D721Med (cell line): ENCODE data around the gene KRT72.

ENCODE experiments used
- DNase-seq: peaks from one replicate; pipeline ENCODE4 v3.0.0; 2011; ENCODE audit warnings: low spot score; ENCODE audit not compliant: insufficient read length
- FAIRE-seq: peaks from 2 replicates; lab custom pipeline; 2011; peaks lifted over from hg19 to GRCh38; lab: Jason Lieb, UNC
- TF ChIP-seq, protein P1 (sequence below): IDR thresholded peaks from 2 replicates; pipeline ENCODE4 v1.5.1; 2012; ENCODE audit warnings: mild to moderate bottlenecking, control low read depth; ENCODE audit not compliant: insufficient read depth; ENCODE audit errors: missing control alignments

Gene KRT72

DNA sequence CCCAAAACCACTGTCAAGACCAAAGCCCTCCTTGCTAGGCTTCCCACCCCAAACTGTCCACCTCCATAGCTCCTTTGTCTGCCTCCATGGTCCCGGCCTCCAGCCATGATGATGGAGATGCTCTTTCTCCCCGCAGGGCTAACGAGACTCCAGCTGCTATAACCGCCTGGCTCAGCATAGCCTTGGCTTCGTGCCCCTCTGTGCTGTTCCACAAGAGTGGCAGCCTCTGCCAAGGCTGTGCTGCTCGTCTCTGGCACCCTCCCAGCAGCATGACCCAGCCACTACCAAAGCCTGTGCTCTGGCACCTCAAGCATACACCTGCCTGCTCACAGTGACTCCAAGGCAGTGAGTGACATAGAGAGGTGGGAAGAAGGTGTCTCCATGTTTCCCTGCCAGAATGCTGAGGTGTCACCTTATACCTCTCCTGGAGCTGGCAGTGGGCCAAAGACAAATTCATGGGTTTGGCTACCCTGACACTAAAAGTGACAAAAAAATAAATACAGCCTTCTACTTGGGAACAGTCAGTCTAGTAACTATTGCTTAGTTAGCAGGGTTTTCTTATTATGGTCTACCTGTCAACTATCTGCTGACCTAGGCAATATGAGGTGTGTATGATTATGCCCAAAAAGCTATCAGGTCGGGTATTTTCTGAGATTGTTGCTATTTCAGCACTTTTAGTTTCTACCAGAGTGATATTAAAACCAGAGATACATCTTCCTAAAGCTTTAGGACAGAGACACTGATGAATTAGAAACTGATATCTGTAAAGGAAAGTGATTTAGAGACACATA lies 33.2 kb upstream of the KRT72 start:
- TF ChIP-seq, protein P1, sequence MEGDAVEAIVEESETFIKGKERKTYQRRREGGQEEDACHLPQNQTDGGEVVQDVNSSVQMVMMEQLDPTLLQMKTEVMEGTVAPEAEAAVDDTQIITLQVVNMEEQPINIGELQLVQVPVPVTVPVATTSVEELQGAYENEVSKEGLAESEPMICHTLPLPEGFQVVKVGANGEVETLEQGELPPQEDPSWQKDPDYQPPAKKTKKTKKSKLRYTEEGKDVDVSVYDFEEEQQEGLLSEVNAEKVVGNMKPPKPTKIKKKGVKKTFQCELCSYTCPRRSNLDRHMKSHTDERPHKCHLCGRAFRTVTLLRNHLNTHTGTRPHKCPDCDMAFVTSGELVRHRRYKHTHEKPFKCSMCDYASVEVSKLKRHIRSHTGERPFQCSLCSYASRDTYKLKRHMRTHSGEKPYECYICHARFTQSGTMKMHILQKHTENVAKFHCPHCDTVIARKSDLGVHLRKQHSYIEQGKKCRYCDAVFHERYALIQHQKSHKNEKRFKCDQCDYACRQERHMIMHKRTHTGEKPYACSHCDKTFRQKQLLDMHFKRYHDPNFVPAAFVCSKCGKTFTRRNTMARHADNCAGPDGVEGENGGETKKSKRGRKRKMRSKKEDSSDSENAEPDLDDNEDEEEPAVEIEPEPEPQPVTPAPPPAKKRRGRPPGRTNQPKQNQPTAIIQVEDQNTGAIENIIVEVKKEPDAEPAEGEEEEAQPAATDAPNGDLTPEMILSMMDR: no peak
- DNase-seq (no peak), FAIRE-seq (no peak)

DNA sequence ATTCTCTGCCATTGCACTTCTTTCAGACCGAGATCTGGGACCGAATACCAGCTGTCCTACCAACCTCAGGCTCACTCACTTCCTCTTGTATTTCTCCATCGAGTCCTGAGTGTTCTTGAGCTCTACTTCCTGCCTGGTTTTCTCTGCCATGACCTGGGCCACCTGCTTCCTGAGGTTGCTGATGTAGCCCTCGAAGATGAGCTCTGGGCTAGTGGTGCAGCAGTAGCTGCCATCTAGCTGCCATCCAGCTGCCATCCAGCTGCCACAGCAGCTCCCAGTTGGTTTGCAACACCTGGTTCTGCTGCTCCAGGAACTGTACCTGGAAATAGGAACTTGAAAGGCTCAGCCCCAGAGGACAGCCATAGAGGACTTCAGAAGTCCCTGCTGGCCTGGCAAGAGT lies 32.1 kb upstream of the KRT72 start:
- TF ChIP-seq, protein P1: no peak
- DNase-seq (no peak), FAIRE-seq (no peak)

DNA sequence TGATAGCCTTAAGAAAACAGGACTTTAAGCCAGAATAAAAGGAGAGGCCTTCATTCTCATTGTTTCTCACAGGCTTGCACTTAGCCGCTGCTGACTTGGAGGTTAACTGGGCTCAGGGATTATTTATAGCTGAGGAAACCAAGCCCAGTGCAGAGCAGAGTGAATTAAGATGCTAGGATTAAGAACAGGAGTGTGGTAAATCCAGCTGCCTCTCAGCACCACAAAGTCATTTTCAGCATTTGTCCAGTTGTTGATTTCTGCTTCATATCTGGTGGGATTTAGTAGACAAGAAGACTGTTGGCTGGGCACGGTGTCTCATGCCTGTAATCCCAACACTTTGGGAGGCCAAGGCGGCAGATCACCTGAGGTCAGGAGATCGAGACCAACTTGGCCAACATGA lies 31.4 kb upstream of the KRT72 start:
- no peak for DNase-seq
- TF ChIP-seq, protein P1: no peak
- no peak for FAIRE-seq

DNA sequence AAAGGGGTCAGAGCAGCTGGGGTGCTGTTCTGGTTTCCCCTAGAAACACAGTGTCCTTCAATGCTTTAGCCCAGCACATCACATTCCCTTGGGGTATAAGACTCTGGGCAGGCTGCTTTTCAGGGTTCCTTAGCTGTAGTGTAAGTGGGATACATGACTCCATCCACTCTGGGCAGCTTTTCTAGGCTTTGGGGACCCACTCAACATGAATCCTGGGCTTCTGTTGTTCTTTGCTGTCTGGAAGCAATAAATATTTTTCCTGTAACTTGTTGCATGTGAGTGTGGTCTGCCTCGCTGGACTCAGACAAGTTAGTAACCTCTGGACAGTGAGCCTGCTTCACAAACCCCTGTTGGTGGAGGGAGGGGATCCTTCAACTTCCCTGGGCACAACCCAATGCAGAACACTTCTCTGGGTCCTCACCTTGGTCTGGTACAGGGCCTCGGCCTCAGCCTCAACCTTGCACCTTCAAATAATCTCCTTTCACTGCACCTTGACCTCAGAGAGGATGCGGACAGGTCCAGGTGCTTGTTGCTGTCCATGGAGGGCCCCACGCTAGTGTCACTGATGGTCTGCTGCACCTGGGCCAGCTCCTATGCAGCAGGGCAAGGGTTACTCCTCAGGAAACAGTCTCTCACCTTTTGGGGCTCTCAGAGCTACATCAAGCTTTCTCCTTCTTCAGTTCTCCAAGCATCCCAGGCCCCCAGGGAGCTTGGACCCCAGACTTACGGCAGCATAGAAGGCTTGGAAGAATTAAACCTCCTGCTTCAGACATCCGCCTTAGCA lies 30.6 kb upstream of the KRT72 start:
- DNase-seq (no peak), FAIRE-seq (no peak)
- TF ChIP-seq, protein P1: no peak

DNA sequence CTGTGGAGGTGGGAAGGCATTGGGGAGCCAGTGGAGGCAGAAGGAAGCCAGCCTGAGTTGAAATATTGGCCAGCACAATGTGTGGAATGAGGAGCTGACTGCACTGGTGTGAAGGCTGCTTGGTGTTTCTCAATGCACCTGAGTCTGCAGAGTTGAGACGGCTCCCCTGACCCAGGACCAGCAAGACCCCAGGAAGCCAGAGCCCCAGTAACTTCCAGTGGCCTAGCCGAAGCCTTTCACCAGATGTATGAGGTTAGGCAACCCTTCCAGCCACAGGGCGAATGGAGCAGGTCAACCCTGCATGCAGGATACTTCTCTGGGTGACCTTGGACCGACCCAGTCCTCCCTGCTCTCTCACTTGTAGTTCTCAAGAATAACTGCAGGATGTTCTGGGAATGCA lies 30.0 kb upstream of the KRT72 start:
- FAIRE-seq (no peak), DNase-seq (no peak)
- TF ChIP-seq, protein P1: no peak

DNA sequence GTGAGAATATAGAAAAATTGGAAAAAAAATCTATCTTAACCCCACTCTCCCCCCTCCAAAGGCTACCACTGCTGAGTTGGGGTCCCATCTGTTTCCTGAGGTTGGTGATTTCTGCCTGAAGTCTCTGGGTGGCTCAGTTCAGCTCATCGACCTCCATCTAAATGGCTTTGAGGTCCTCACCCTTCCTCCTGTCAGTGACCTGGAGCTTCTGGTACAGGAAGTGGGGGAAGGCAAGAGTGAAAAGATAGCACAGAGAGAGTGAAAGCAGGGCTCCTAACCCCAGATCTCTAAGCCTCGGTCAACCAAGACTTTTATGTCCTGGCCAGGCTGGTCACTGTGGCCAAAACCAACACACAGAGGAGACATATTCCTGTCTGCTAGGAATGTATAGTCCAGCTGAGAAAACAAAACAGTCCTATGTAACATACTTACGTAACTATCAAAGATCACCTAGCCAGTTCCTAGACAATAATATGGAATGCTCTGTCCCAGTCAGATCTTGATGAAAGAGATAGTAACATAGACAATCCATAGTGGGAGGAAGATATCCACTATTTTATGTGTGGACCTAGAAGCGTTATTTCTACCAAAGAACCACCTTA lies 29.4 kb upstream of the KRT72 start:
- TF ChIP-seq, protein P1: no peak
- FAIRE-seq (no peak), DNase-seq (no peak)
